H9 (cell line): Measurements from ENCODE around the gene ARMH3. TPM values are rescaled to one million over a fixed set of nuclear protein-coding genes. Genes with fewer than 3 reads are reported as not detected.

Experiments used
- DNase-seq: peaks from one replicate; pipeline ENCODE4 v3.0.0-alpha.2; 2017
- H2AFZ ChIP-seq: one replicate; pipeline ENCODE4 v1.6.1; 2013; ENCODE audit warnings: mild to moderate bottlenecking, low read length, control low read depth, moderate library complexity
- H2AK5ac ChIP-seq: 2 replicates; pipeline ENCODE4 v1.6.1; 2013; ENCODE audit warnings: low read length, control low read depth, mixed read lengths; ENCODE audit not compliant: insufficient read length
- H2BK120ac ChIP-seq: one replicate; pipeline ENCODE4 v1.6.1; 2013; ENCODE audit warnings: low read depth, mild to moderate bottlenecking, low read length, control low read depth, inconsistent platforms; ENCODE audit not compliant: poor library complexity, severe bottlenecking
- H2BK12ac ChIP-seq: 2 replicates; pipeline ENCODE4 v1.6.1; 2013; ENCODE audit warnings: low read length, control low read depth, mixed read lengths, low read depth; ENCODE audit not compliant: insufficient read length
- H2BK15ac ChIP-seq: 2 replicates; pipeline ENCODE4 v1.6.1; 2013; ENCODE audit warnings: low read depth, low read length, control low read depth
- H2BK20ac ChIP-seq: one replicate; pipeline ENCODE4 v1.6.1; 2013; ENCODE audit warnings: low read depth, mild to moderate bottlenecking, low read length, control low read depth, inconsistent platforms; ENCODE audit not compliant: poor library complexity, severe bottlenecking
- H2BK5ac ChIP-seq: 2 replicates; pipeline ENCODE4 v1.6.1; 2013; ENCODE audit warnings: low read length, control low read depth, mixed read lengths; ENCODE audit not compliant: insufficient read length
- H3K14ac ChIP-seq: 2 replicates; pipeline ENCODE4 v1.6.1; 2013; ENCODE audit warnings: low read length, control low read depth; ENCODE audit not compliant: insufficient read depth
- H3K18ac ChIP-seq: 2 replicates; pipeline ENCODE4 v1.6.1; 2013; ENCODE audit warnings: low read depth, mild to moderate bottlenecking, mixed read lengths, low read length, control low read depth; ENCODE audit not compliant: insufficient read length
- H3K23ac ChIP-seq: 2 replicates; pipeline ENCODE4 v1.6.1; 2013; ENCODE audit warnings: low read length, control low read depth, mixed read lengths, low read depth; ENCODE audit not compliant: insufficient read length
- H3K23me2 ChIP-seq: 2 replicates; pipeline ENCODE4 v1.6.1; 2013; ENCODE audit warnings: low read depth, mild to moderate bottlenecking, mixed read lengths, low read length, control low read depth; ENCODE audit not compliant: insufficient read length, poor library complexity, severe bottlenecking
- H3K27ac ChIP-seq: 2 replicates; pipeline ENCODE4 v1.5.1; 2013; ENCODE audit warnings: low read length, control low read depth, mixed read lengths, low read depth; ENCODE audit not compliant: insufficient read length
- H3K27me3 ChIP-seq: 2 replicates; pipeline ENCODE4 v1.6.1; 2013; ENCODE audit warnings: low read length, control low read depth, inconsistent platforms; ENCODE audit not compliant: insufficient read depth
- H3K4ac ChIP-seq: 2 replicates; pipeline ENCODE4 v1.6.1; 2013; ENCODE audit warnings: low read depth, mild to moderate bottlenecking, control low read depth, inconsistent platforms, low read length, moderate library complexity
- H3K4me1 ChIP-seq: 2 replicates; pipeline ENCODE4 v1.6.1; 2013; ENCODE audit warnings: low read length, control low read depth, inconsistent platforms; ENCODE audit not compliant: insufficient read depth
- H3K4me2 ChIP-seq: 2 replicates; pipeline ENCODE4 v1.6.1; 2013; ENCODE audit warnings: low read length, control low read depth, mixed read lengths; ENCODE audit not compliant: insufficient read length, insufficient read depth
- H3K56ac ChIP-seq: 2 replicates; pipeline ENCODE4 v1.6.1; 2013; ENCODE audit warnings: low read depth, mild to moderate bottlenecking, mixed read lengths, low read length, control low read depth; ENCODE audit not compliant: insufficient read length
- H3K79me1 ChIP-seq: 2 replicates; pipeline ENCODE4 v1.6.1; 2013; ENCODE audit warnings: low read depth, mild to moderate bottlenecking, moderate library complexity, low read length, control low read depth, inconsistent platforms; ENCODE audit not compliant: insufficient read depth, poor library complexity, severe bottlenecking
- H3K79me2 ChIP-seq: 2 replicates; pipeline ENCODE4 v1.6.1; 2013; ENCODE audit warnings: low read length, control low read depth, inconsistent platforms; ENCODE audit not compliant: insufficient read depth
- H3K9ac ChIP-seq: 2 replicates; pipeline ENCODE4 v1.6.1; 2013; ENCODE audit warnings: low read length, control low read depth, mixed read lengths; ENCODE audit not compliant: insufficient read length; ENCODE audit errors: extremely low read depth
- H3K9me3 ChIP-seq: one replicate; pipeline ENCODE4 v1.6.1; 2013; ENCODE audit warnings: low read depth, low read length, inconsistent platforms; ENCODE audit not compliant: control insufficient read depth
- H3T11ph ChIP-seq: one replicate; pipeline ENCODE4 v1.6.1; 2013; ENCODE audit warnings: mild to moderate bottlenecking, low read length, control low read depth, inconsistent platforms
- H4K20me1 ChIP-seq: one replicate; pipeline ENCODE4 v1.6.1; 2013; ENCODE audit not compliant: control insufficient read depth, insufficient read length, insufficient read depth
- H4K5ac ChIP-seq: 2 replicates; pipeline ENCODE4 v1.6.1; 2013; ENCODE audit warnings: low read depth, mild to moderate bottlenecking, mixed read lengths, low read length, control low read depth; ENCODE audit not compliant: insufficient read length
- H4K8ac ChIP-seq: replicated peaks from 2 replicates; pipeline ENCODE4 v1.6.1; 2013; ENCODE audit warnings: low read length, control low read depth, mixed read lengths, low read depth; ENCODE audit not compliant: insufficient read length
- H4K91ac ChIP-seq: 2 replicates; pipeline ENCODE4 v1.6.1; 2013; ENCODE audit warnings: low read depth, mild to moderate bottlenecking, moderate library complexity, mixed read lengths, low read length, control low read depth; ENCODE audit not compliant: insufficient read length
- H3K27ac Mint-ChIP-seq, 3 experiments: 2 replicates in 2 of 3; 3 replicates in 1 of 3; pipeline ENCODE4 v1.8.0; 2020 to 2021; ENCODE audit warnings: mixed read lengths in 3 of 3, mild to moderate bottlenecking in 1 of 3, moderate library complexity in 1 of 3
- H3K27me3 Mint-ChIP-seq: 2 replicates; pipeline ENCODE4 v1.8.0; 2021; ENCODE audit warnings: low read depth, mild to moderate bottlenecking, moderate library complexity, mixed read lengths
- H3K36me3 Mint-ChIP-seq, 3 experiments: 2 replicates in 2 of 3; 3 replicates in 1 of 3; pipeline ENCODE4 v1.8.0; 2020 to 2021; ENCODE audit warnings: low read depth in 3 of 3, mixed read lengths in 3 of 3; ENCODE audit not compliant: insufficient read depth in 1 of 3
- H3K4me1 Mint-ChIP-seq, 2 experiments: 2 replicates each; pipeline ENCODE4 v1.8.0; 2020; ENCODE audit warnings: mixed read lengths in 2 of 2
- H3K4me3 Mint-ChIP-seq, 2 experiments: 2 replicates in 1 of 2; 3 replicates in 1 of 2; pipeline ENCODE4 v1.8.0; 2020 to 2021; ENCODE audit warnings: mild to moderate bottlenecking in 2 of 2, mixed read lengths in 2 of 2, moderate library complexity in 1 of 2
- H3K9me3 Mint-ChIP-seq, 2 experiments: 2 replicates in 1 of 2; 3 replicates in 1 of 2; pipeline ENCODE4 v1.8.0; 2020; ENCODE audit warnings: mild to moderate bottlenecking in 2 of 2, mixed read lengths in 2 of 2, moderate library complexity in 1 of 2
- WGBS: extraction: QIAGEN DNeasy Blood & Tissue Kit; methylation state at CpG from one replicate; pipeline ENCODE4 v1.1.7; 2013; ENCODE audit warnings: missing lambda C conversion rate, low lambda C conversion rate, mixed read lengths; ENCODE audit not compliant: insufficient read length; ENCODE audit errors: extremely low coverage; 5-methylcytosine and 5-hydroxymethylcytosine counted together
- total RNA-seq: library from RNA; stranded (reverse); gene quantifications from 2 replicates; pipeline ENCODE4 v1.2.1, GENCODE V29; 2021
- TF ChIP-seq, protein P1 (sequence below): fragments of 200-600 bp; sonication (generic); conservative IDR thresholded peaks from 3 replicates; pipeline ENCODE4 v1.8.0; 2021; ENCODE audit warnings: antibody characterized with exemption, mild to moderate bottlenecking

The ARMH3 gene
- total RNA-seq, 1 experiment from 2014 or later = 20.4 TPM

DNA sequence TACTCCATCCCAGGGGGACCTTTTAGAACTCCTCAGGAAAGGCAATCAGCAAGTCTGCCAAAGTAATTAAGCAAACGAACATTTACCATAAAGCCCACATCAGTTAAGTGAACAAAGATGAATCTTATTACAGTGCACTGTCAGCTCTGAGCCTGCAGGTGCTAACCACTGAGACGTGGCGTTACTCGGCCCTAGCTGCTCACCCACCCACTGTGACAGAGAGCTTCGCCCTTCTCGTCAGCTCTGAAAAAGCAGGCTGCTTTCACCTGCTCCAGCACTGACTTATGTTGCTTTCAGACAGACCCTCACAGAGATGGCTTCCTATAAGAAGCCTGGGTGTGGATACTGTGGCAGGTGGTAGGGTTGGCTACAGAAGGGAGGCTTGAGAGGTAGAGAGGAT lies 154.6 kb downstream of the ARMH3 start:
- Histone ChIP-seq H3K9ac (no peak overlapping the region), H3K4ac (no peak overlapping the region), H2BK5ac (no peak overlapping the region), H3T11ph (no peak overlapping the region), H3K14ac (no peak overlapping the region), H2BK15ac (no peak overlapping the region), H3K23ac (no peak overlapping the region), H3K18ac (no peak overlapping the region), H3K79me2 (no peaks in the 10 kb centered on the region), H3K27ac (no peak overlapping the region), H3K4me2 (no peak overlapping the region), H2BK12ac (no peak overlapping the region), H4K91ac (no peak overlapping the region), H3K27me3 (no peaks in the 10 kb centered on the region), H3K9me3 (no peaks in the 10 kb centered on the region), H2BK120ac (no peak overlapping the region), H2BK20ac (no peak overlapping the region), H2AK5ac (no peak overlapping the region), H3K56ac (no peak overlapping the region), H4K20me1 (no peaks in the 10 kb centered on the region), H3K79me1 (no peaks in the 10 kb centered on the region), H2AFZ (no peak overlapping the region), H4K5ac (no peak overlapping the region), H3K23me2 (no peaks in the 10 kb centered on the region), H4K8ac (no peak overlapping the region), H3K4me1 (peaks cover 5% of the 10 kb centered on the region)
- Mint-ChIP-seq H3K9me3 (no peaks in the 10 kb centered on the region), H3K27ac (peak overlapping the region; percentile 11 to 50 (median 25); a peak in 4 of 7 replicates), H3K36me3 (no peaks in the 10 kb centered on the region), H3K4me1 (peaks cover 39 to 62% of the 10 kb centered on the region in 2 experiments), H3K4me3 (peak overlapping the region in 1 of 2 experiments; percentile 64; a peak in 2 of 5 replicates), H3K27me3 (no peaks in the 10 kb centered on the region)
- TF ChIP-seq, protein P1, sequence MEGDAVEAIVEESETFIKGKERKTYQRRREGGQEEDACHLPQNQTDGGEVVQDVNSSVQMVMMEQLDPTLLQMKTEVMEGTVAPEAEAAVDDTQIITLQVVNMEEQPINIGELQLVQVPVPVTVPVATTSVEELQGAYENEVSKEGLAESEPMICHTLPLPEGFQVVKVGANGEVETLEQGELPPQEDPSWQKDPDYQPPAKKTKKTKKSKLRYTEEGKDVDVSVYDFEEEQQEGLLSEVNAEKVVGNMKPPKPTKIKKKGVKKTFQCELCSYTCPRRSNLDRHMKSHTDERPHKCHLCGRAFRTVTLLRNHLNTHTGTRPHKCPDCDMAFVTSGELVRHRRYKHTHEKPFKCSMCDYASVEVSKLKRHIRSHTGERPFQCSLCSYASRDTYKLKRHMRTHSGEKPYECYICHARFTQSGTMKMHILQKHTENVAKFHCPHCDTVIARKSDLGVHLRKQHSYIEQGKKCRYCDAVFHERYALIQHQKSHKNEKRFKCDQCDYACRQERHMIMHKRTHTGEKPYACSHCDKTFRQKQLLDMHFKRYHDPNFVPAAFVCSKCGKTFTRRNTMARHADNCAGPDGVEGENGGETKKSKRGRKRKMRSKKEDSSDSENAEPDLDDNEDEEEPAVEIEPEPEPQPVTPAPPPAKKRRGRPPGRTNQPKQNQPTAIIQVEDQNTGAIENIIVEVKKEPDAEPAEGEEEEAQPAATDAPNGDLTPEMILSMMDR = peak; percentile 40
- DNase-seq = no peak
- no CpG with 5 or more reads among the region's 6 CpGs for WGBS
